Germinal center (tissue), 1 donor: ENCODE data around the gene EPHB6.

Source experiments
- DNase-seq: peaks from one replicate; pipeline ENCODE4 v3.0.0; 2012; ENCODE audit warnings: mixed read lengths, low spot score

EPHB6 gene

DNA sequence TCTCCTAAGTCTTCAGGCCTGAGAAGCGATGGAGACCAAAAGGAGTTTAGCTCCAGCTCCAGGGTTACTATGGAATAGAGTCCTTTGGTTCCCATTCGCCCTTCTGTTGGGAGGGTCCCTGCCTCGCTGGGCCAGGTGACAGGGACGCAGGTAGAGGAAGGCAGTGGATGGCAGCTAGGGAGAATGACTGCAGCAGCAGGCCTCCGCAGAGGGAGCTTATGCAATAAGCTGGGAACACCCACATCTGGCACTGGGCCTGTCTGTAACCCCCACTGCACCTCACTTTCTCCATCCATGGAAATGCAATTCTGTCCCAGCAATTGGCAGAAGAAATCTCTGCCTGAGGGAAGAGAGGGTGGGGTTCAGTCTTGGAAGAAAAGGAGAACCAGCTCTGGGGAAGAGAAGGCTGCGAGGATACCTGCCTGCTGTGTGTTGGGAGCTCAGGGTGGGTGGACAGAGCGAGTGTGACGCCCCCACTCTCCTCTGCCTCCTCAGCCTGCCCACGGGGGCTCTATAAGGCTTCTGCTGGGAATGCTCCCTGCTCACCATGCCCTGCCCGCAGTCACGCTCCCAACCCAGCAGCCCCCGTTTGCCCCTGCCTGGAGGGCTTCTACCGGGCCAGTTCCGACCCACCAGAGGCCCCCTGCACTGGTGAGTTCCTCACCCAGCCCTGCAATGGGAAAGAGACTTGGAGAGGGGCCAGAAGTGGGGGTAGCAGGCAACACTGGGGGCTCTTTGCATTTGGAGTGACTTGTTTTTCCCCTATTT is 10.3 kb downstream of the EPHB6 start:
- DNase-seq = no peak

GRCh38 chr7:142865766-142866165 is 10.9 kb downstream of the EPHB6 start:
- DNase-seq = no peak

GRCh38 chr7:142866361-142867096 is 11.7 kb downstream of the EPHB6 start:
- DNase-seq = no peak

DNA sequence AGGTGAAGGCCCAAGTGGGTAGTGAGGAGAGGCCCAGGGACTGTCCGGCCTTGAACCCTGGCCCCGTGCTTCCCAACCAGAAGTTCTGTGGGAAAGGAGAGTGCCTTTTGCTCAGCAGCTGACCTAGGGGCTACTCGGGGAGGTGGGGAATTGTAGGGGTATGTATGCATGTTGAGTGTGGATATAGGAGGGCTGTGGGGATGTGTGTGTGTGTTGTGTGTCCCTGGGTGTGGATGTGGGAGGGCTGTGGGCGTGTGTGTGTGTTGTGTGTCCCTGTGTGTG is 12.2 kb downstream of the EPHB6 start:
- no peak for DNase-seq

DNA sequence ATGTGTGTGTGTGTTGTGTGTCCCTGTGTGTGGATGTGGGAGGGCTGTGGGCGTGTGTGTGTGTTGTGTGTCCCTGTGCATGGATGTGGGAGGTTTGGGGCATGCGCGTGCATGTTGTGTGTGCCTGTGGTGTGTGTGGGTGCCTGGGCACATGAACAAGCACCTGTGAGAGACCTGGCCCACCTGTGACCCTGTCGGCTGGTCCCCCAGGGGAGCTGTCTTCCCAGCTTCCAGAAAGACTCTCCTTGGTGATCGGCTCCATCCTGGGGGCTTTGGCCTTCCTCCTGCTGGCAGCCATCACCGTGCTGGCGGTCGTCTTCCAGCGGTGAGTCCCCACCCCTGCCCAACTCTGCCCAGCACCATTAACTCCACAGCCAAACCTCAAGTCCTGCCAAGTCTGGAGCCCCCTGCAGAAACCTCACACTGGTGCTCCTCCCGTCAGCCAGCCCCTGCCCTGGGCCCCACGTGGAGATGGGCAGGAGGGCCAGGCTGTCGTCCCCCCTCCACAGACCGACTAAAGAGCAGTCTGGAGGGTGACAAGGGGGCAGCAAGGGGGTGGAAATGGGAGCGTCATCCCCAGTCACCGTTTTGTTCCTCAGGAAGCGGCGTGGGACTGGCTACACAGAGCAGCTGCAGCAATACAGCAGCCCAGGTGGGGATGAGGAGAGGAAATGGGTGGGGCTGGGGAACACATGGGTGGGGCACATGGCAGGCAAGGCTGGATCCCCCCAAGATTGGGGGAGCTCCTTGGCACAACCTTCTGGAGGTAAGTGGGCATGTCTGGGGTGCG is 12.7 kb downstream of the EPHB6 start:
- DNase-seq = no peak

DNA sequence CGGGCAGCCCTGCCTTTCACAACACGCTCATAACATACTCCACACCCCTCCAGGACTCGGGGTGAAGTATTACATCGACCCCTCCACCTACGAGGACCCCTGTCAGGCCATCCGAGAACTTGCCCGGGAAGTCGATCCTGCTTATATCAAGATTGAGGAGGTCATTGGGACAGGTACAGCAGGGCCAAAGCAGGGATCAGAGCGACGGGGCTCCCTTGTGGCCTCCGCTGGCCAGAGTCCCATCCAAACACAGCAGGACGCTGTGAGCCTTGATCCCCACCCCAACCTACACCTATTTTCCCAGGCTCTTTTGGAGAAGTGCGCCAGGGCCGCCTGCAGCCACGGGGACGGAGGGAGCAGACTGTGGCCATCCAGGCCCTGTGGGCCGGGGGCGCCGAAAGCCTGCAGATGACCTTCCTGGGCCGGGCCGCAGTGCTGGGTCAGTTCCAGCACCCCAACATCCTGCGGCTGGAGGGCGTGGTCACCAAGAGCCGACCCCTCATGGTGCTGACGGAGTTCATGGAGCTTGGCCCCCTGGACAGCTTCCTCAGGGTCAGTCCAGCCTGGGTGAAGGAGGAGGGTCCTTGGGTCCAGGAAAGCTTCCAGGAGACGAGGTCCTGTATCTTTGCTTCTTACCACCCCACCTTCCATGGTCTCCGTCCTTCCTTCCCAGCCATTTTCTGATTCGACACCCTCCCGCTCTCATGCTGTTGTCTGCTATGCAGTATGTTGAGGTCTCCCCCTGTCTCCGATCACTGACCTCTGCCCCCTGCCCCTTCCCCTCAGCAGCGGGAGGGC is 13.5 kb downstream of the EPHB6 start:
- no peak for DNase-seq

GRCh38 chr7:142868986-142869415 is 14.1 kb downstream of the EPHB6 start:
- no peak for DNase-seq

DNA sequence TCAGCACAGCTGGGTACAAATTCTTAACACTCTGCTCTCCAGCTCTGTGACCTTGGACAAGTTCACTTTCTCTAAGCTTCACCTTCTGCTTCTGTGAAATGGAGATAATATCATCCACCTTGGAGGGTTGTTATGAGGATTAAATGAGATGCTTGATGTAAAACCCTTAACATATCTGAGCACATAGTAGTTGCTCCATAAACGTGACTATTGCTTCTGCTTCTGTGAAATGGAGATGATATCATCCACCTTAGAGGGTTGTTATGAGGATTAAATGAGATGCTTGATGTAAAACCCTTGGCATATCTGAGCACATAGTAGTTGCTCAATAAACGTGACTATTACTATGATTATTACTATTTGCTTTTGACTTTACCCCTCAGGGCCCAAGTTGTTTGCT is 14.6 kb downstream of the EPHB6 start:
- DNase-seq = no peak

- DNase-seq = no peak
Measured at GRCh38 chr7:142870147-142870559, 15.3 kb downstream of the EPHB6 start.

DNA sequence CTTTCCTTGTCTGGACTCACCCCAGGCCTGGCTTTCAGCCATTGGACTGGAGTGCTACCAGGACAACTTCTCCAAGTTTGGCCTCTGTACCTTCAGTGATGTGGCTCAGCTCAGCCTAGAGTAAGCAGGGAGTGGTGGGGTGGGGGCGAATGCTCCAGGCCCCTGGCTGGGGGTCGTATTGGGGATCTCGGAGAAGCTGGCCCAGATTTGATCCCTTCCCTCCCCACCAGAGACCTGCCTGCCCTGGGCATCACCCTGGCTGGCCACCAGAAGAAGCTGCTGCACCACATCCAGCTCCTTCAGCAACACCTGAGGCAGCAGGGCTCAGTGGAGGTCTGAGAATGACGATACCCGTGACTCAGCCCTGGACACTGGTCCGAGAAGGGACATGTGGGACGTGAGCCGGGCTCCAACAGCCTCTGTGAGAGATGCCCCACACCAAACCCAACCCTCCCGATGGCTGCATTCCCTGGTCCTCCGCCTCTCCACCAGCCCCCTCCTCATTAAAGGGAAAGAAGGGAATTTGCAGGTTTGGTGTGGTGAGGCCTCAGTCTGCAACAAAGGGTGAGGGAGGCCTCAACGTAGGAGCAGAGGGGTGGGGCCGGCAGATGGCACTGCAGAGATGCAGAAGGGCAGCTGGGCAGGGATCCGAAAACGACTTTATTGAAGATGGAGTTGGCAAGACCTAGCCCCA is 15.8 kb downstream of the EPHB6 start:
- DNase-seq = no peak

- DNase-seq = no peak
Measured at GRCh38 chr7:142871260-142872105, 16.6 kb downstream of the EPHB6 start.

DNA sequence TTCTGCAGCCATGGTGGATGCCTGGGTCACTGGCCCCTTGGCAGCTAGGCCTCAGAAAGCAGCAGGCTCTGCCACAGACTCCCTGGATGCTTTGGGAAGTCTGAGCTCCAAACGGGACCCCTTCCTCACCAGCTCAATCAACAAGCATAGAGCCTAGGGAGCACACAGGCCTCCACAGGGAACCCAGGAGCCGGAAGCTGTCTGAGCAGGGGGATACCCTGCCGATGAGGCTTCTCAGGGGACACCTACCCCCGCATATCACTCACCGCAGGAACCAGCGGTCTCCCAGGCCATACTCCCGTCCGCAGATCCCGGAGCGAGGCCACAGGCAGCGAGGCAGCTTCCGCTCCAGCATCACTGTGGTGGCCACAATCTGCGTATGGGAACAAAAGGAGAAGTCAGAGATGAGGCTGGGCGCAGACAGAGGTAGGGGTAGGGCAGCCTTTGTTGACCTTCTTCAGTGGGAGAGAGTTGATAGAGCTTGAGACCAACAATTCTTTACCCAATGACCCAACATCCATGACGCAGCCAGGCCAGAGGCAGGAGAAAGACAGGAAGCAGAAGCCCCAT is 17.3 kb downstream of the EPHB6 start:
- DNase-seq = no peak

DNA sequence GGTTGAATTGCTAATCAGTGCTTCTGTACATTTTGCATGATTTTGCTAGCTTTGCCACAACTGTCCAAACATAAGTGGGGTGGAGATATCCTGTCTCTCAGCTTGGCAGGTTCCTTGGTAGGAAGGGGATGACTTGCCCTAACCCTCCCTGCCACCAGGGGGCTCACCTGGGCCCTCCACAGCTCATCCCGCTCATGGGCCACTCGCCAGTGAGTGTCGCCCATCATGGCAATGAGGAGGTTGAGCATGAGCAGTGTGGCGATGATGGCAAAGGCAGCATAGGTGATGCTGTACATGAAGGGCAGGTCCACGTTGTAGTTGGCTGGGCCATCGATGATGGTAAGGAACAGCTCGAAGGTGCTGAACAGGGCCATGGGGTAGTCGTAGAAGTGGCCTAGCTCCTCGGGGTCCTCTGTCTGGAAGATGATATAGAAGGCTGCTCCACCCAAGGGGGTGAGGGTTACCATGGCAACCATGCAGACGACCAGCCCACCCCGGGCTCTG is 18.5 kb downstream of the EPHB6 start:
- DNase-seq = peak; percentile 57

DNA sequence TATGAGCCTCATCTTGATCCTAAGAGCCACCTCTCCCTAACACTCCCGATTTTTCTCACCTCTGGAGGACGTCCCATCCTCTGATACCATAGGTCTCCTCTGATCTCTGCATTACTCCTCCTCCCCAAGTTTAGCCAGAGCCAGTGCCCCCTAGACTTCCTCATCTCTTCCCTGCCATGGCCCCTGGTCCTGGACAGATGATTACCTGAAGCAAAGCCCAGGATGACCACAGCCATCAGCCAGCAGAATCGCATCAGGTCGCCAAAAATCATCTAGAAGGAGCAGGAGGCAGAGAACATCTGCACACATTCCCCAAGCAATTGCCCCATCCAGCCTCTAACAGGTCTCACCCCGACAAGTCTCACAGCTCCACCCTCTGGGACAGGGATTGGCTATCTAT is 19.0 kb downstream of the EPHB6 start:
- no peak for DNase-seq

DNA sequence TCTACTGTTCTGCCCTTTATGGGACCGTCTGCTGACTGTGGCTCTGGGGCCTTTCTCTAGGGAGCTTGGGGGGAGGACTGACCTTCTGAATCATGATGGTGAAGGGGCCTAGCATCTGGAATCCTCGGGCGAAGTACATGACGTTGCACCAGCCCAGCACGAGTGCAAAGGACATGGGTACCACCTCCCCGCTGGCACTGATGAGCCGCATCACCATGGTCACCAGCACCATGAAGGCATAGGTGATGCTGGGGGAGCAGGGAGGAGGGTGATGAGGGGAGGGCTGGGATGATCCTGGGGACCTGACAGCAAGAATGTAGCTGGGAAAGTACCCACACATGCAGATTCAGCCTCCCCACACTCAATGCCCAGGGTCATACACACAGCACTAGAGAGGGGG is 19.5 kb downstream of the EPHB6 start:
- DNase-seq = no peak

DNA sequence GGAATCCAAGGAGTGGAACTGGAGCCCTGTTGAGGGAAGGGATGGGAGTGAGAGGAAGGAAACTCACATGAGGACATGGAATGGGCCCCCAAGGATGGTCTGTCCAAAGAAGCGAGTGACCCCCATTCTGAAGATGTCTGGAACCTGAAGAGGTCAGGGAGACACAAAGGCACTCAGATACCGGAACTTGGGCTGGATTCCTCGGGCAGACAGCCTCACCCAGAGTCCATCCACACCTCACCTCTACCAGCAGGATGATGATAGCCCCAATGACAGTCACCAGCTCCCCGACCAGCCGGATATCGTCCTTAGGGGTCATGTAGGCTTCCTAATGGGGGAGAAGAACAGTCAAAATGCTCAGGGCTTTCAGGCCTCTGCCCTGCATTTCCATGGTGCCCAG is 20.0 kb downstream of the EPHB6 start:
- DNase-seq = no peak

DNA sequence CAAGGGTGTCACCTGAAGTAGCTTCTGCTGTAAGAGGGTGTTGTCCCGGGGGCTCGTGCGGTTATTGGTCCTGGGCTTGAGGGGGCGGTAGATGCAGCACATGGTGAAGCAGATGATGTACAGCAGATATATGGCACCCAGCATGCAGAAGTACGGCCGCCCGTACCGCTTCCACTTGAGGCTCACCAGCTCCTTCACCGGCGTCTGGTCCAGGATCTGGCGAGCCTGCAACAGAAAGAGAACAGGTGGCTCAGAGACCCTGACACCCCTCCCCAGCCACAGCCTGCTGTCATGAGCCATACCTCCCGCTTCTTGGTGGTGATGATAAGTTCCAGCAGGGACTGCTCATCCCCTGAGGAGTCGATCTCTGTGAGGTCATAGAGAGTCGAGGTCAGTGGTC is 20.6 kb downstream of the EPHB6 start:
- DNase-seq = no peak

- DNase-seq = no peak
Measured at GRCh38 chr7:142876236-142876960, 21.5 kb downstream of the EPHB6 start.
